ENCODE results near the gene BEST1.

Gene BEST1

DNA sequence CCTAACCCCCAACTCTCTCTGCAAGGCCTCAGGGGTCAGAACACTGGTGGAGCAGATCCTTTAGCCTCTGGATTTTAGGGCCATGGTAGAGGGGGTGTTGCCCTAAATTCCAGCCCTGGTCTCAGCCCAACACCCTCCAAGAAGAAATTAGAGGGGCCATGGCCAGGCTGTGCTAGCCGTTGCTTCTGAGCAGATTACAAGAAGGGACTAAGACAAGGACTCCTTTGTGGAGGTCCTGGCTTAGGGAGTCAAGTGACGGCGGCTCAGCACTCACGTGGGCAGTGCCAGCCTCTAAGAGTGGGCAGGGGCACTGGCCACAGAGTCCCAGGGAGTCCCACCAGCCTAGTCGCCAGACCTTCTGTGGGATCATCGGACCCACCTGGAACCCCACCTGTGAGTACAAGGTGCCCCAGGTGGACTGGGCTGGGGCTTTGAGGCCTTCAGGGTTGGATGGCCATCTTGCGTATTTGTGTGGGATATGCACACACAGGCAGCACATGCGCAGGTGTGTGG is at the start of gene BEST1:
BEST1 (plus strand) TSS at position 317 of the 513 bp plus-strand sequence. CDS start 1,456 bp downstream, outside the sequence.
- DNase-seq: no peak
- in situ Hi-C loops (cut with MboI; ENCODE audit: low pct_unique_long_range_greater_than_20kb, low sequenced_read_pairs): loop anchor here (10.0 kb wide), 1 partner anchor 95 kb away; no protein-coding TSS in a partner anchor

- in situ Hi-C loops (cut with MboI; ENCODE audit: low pct_unique_long_range_greater_than_20kb, low sequenced_read_pairs): no loop called here
- no peak for DNase-seq
These were observed 48.8 kb upstream of the BEST1 start for GRCh38 chr11:61901397-61901796.

DNA sequence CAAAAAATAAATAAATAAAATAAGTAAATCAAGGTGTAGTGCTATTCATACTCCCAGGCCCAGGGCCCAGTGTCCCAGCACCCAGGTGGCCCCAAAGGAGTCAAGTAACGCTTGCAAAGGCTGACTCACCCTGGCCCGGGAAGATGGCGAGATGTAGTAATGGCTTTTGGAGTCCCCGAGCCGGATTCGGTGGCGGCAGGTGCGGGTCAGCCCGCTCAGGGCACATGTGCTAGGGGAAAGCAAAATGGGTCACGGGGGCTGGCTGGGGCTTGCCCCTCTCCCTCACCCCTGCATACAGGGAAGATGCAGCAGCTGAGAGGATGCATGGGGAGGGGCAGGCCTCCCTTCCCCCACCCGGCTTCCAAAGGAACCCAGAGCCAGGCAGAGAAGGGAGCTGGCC is 47.8 kb upstream of the BEST1 start:
- no peak for DNase-seq
- in situ Hi-C loops (cut with MboI; ENCODE audit: low pct_unique_long_range_greater_than_20kb, low sequenced_read_pairs): no loop called here

GRCh38 chr11:61903845-61904244 is 46.3 kb upstream of the BEST1 start:
- no peak for DNase-seq
- in situ Hi-C loops (cut with MboI; ENCODE audit: low pct_unique_long_range_greater_than_20kb, low sequenced_read_pairs): no loop called here

GRCh38 chr11:61904539-61905048 is 45.6 kb upstream of the BEST1 start:
- in situ Hi-C loops (cut with MboI; ENCODE audit: low pct_unique_long_range_greater_than_20kb, low sequenced_read_pairs): no loop called here
- no peak for DNase-seq

GRCh38 chr11:61905067-61905696 is 45.0 kb upstream of the BEST1 start:
- in situ Hi-C loops (cut with MboI; ENCODE audit: low pct_unique_long_range_greater_than_20kb, low sequenced_read_pairs): no loop called here
- no peak for DNase-seq

- in situ Hi-C loops (cut with MboI; ENCODE audit: low pct_unique_long_range_greater_than_20kb, low sequenced_read_pairs): no loop called here
These were observed 44.2 kb upstream of the BEST1 start for GRCh38 chr11:61905801-61906521.

GRCh38 chr11:61906522-61906909 is 43.6 kb upstream of the BEST1 start:
- in situ Hi-C loops (cut with MboI; ENCODE audit: low pct_unique_long_range_greater_than_20kb, low sequenced_read_pairs): no loop called here

More at GRCh38 chr11:61905801-61906521, 44.2 kb upstream of the BEST1 start:
- DNase-seq: no peak

GRCh38 chr11:61907282-61907681 is 42.9 kb upstream of the BEST1 start:
- DNase-seq: no peak
- in situ Hi-C loops (cut with MboI; ENCODE audit: low pct_unique_long_range_greater_than_20kb, low sequenced_read_pairs): no loop called here

More at GRCh38 chr11:61906522-61906909, 43.6 kb upstream of the BEST1 start:
- DNase-seq: no peak

- in situ Hi-C loops (cut with MboI; ENCODE audit: low pct_unique_long_range_greater_than_20kb, low sequenced_read_pairs): no loop called here
- DNase-seq: no peak
These were observed 42.1 kb upstream of the BEST1 start for GRCh38 chr11:61907871-61908729.

- in situ Hi-C loops (cut with MboI; ENCODE audit: low pct_unique_long_range_greater_than_20kb, low sequenced_read_pairs): no loop called here
- no peak for DNase-seq
These were observed 41.3 kb upstream of the BEST1 start for GRCh38 chr11:61908730-61909316.

- DNase-seq: no peak
- in situ Hi-C loops (cut with MboI; ENCODE audit: low pct_unique_long_range_greater_than_20kb, low sequenced_read_pairs): no loop called here
These were observed 39.7 kb upstream of the BEST1 start for GRCh38 chr11:61910187-61911127.

DNA sequence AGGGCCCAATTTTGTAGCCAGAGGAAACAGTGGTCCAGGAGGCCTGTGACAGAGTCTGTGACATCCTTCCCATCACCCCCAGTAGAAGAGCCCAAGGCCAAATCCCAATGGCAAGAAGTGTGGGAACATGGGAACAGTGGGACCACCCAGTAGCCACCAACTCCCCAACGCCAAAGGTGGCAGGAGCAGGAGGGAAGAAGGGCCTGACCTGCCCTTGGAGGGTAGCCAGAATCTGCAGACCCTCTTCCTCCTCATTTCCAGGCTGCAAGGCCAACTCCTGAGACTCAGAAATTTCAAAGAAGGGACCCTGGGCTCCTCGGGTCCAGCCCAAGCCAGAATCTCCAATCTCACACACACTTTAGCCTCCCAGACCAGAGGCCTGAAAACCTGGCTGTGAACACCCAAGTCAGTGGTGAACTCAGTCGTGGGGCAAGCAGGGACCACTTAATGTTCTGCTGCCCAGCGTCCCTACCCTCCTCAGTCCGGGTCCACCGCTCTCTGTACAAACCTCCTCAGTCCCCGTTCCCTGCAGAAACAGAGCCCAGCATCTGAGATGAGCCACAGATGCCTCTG is 38.9 kb upstream of the BEST1 start:
- no peak for DNase-seq
- in situ Hi-C loops (cut with MboI; ENCODE audit: low pct_unique_long_range_greater_than_20kb, low sequenced_read_pairs): no loop called here

DNA sequence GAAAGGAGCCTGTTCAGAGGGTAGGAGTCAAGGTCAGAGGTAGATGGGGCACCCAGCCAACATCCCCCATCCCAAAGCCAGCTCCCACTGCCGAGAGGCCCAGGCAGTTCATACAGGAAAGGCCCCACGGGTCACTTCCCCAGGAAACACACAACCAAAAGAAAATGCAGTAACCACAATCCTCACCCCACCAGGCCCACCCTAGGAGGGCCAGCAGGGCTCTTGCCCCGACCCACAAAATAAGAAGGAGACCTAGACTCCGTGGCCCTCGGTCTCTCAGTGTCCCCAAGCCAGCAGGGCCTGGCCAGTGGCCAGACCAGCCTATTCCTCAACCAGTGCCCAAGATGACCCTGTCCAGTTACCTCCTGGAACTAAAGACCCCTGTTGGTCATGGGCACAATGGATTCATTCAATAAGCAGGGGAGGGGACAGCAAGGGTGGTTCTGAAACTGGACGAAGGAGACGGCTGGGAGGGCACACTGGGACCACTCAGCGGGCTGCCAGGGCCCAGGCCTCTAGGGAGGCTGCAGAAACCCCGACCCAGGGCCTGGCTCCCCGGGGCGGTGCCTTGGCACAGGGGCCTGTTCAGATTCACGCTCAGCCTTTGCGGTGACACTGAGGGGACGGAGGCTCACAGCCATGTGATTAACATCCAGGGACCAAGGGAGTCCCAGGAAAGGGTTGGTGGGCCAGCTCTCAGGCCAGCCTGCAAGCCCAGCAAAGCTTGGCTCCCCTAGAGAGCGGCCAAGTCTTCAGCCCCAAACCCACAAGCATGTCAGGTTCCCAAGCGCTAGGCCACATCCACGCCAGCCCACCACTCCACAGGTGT is 38.2 kb upstream of the BEST1 start:
- in situ Hi-C loops (cut with MboI; ENCODE audit: low pct_unique_long_range_greater_than_20kb, low sequenced_read_pairs): no loop called here
- peak; percentile 19 for DNase-seq

GRCh38 chr11:61912530-61912898 is 37.6 kb upstream of the BEST1 start:
- peak; percentile 73 for DNase-seq
- in situ Hi-C loops (cut with MboI; ENCODE audit: low pct_unique_long_range_greater_than_20kb, low sequenced_read_pairs): no loop called here

- no peak for DNase-seq
- in situ Hi-C loops (cut with MboI; ENCODE audit: low pct_unique_long_range_greater_than_20kb, low sequenced_read_pairs): no loop called here
These were observed 37.0 kb upstream of the BEST1 start for GRCh38 chr11:61912991-61913698.

Measured in KBM-7 (cell line).